Natural killer cell (primary cell): ENCODE data around the gene USE1. TPM values are rescaled to one million over a fixed set of nuclear protein-coding genes. Genes with fewer than 3 reads are reported as not detected.
A peak's percentile ranks its signal among the peaks of the same experiment; 100 is the strongest.
"Not testable (repeated sequence)": the region's sequence is repeated elsewhere in the genome, so short reads cannot be mapped to it uniquely, and the experiment has no call there.

Source experiments
- ATAC-seq, 3 donors: fragments of 150-1000 bp in 2 of 3; fragments of 200-7000 bp in 1 of 3; cut with Tn5 transposase; 1 replicate in 1 of 3; 2 replicates in 2 of 3; pipeline ENCODE4 v1.10.0; 2021; ENCODE audit warnings: mild to moderate bottlenecking in 2 of 3, moderate library complexity in 2 of 3
- DNase-seq, 2 donors: peaks; one replicate each; pipeline versions ENCODE4 v3.0.0 to v3.0.0-alpha.2; 2013 to 2021; ENCODE audit warnings: mixed read lengths in 1 of 2
- H3K27ac ChIP-seq: one replicate; pipeline ENCODE4 v1.5.1; 2013; ENCODE audit warnings: mild to moderate bottlenecking, low read length
- H3K27me3 ChIP-seq: one replicate; pipeline ENCODE4 v1.6.1; 2013; ENCODE audit warnings: low read length; ENCODE audit not compliant: control insufficient read depth, insufficient read depth
- H3K36me3 ChIP-seq: one replicate; pipeline ENCODE4 v1.6.1; 2013; ENCODE audit warnings: low read length; ENCODE audit not compliant: control insufficient read depth, insufficient read depth
- H3K4me1 ChIP-seq: one replicate; pipeline ENCODE4 v1.6.1; 2013; ENCODE audit warnings: low read length; ENCODE audit not compliant: control insufficient read depth, insufficient read depth
- H3K4me3 ChIP-seq: one replicate; pipeline ENCODE4 v1.5.1; 2013; ENCODE audit warnings: low read length
- H3K9me3 ChIP-seq: one replicate; pipeline ENCODE4 v1.6.1; 2013; ENCODE audit warnings: low read length; ENCODE audit not compliant: control insufficient read depth, insufficient read depth
- H3K27ac Mint-ChIP-seq, 2 donors: one replicate each; pipeline ENCODE4 v1.8.0; 2022; ENCODE audit warnings: mild to moderate bottlenecking in 2 of 2, mixed read lengths in 2 of 2, moderate library complexity in 1 of 2
- H3K27me3 Mint-ChIP-seq, 2 donors: one replicate each; pipeline ENCODE4 v1.8.0; 2022; ENCODE audit warnings: low read depth in 2 of 2, mixed read lengths in 2 of 2
- H3K36me3 Mint-ChIP-seq: one replicate; pipeline ENCODE4 v1.8.0; 2022; ENCODE audit warnings: mixed read lengths
- H3K4me1 Mint-ChIP-seq, 2 donors: one replicate each; pipeline ENCODE4 v1.8.0; 2022; ENCODE audit warnings: mixed read lengths in 2 of 2
- H3K4me3 Mint-ChIP-seq: one replicate; pipeline ENCODE4 v1.8.0; 2022; ENCODE audit warnings: mild to moderate bottlenecking, moderate library complexity, mixed read lengths
- H3K9me3 Mint-ChIP-seq, 2 donors: one replicate each; pipeline ENCODE4 v1.8.0; 2022; ENCODE audit warnings: mixed read lengths in 2 of 2
- CTCF ChIP-seq: fragments of 200-600 bp; IDR thresholded peaks from one replicate; pipeline ENCODE4 v1.8.0; 2022; ENCODE audit warnings: antibody characterized with exemption
- WGBS: methylation state at CpG from one replicate; pipeline ENCODE4 v1.1.7; 2013; ENCODE audit warnings: missing lambda C conversion rate; ENCODE audit not compliant: insufficient coverage; 5-methylcytosine and 5-hydroxymethylcytosine counted together
- intact Hi-C: fragments of 100-400 bp; cut with micrococcal nuclease; formaldehyde crosslinking; loops from one replicate; pipeline ENCODE4 v1.14.2; 2022
- total RNA-seq, 4 donors: library from RNA; stranded (reverse); fragments of 120-200 nt in 1 of 4; gene quantifications; one replicate each; pipeline versions ENCODE4 v1.2.3 to v1.2.4, GENCODE V29; 2013 to 2022

The USE1 gene
- total RNA-seq, 3 donors from 2014 or later (not counting 1 experiment from before 2014, with no cell fraction given): 16.4 to 21.1 (median 20.9) TPM

GRCh38 chr19:17184371-17184841 lies 30.8 kb upstream of the USE1 start:
- no peak for TF ChIP-seq CTCF
- Histone ChIP-seq H3K36me3 (peaks cover 44% of the 10 kb centered on the region), H3K4me3 (peak overlapping the region; percentile 2), H3K27me3 (no peaks in the 10 kb centered on the region), H3K4me1 (peaks cover 40% of the 10 kb centered on the region), H3K9me3 (no peaks in the 10 kb centered on the region), H3K27ac (peak overlapping the region; percentile 83)
- 16% methylated on average over 12 of the region's 12 CpGs for WGBS
- H3K4me1 Mint-ChIP-seq: peaks cover 26 to 30% of the 10 kb centered on the region in 2 donors
- DNase-seq (peak; percentile 58 to 78), ATAC-seq (peak; percentile 86 to 89 (median 88))
- H3K27ac Mint-ChIP-seq: peak overlapping the region; percentile 94 to 97
- H3K4me3 Mint-ChIP-seq: peak overlapping the region; percentile 94
- H3K27me3 Mint-ChIP-seq: no peaks in the 10 kb centered on the region
- intact Hi-C loops: loop anchor here (1.0 kb wide), 2 partner anchors 59 to 119 kb away; no protein-coding TSS in a partner anchor
- H3K36me3 Mint-ChIP-seq: no peaks in the 10 kb centered on the region
- no peaks in the 10 kb centered on the region for H3K9me3 Mint-ChIP-seq

- intact Hi-C loops: no loop called here
These were observed 29.6 kb upstream of the USE1 start for GRCh38 chr19:17185590-17185989.

GRCh38 chr19:17191736-17192135 lies 23.4 kb upstream of the USE1 start:
- ATAC-seq, H3K27me3 ChIP-seq, H3K9me3 ChIP-seq, H3K27me3 Mint-ChIP-seq, intact Hi-C loops, H3K27ac Mint-ChIP-seq, H3K36me3 Mint-ChIP-seq, H3K4me1 ChIP-seq, H3K4me3 Mint-ChIP-seq, H3K4me3 ChIP-seq, H3K9me3 Mint-ChIP-seq, H3K27ac ChIP-seq, DNase-seq, H3K4me1 Mint-ChIP-seq: not testable (repeated sequence)
- 76% methylated on average over 6 of the region's 6 CpGs for WGBS
- peaks cover 87% of the 10 kb centered on the region for H3K36me3 ChIP-seq

More at GRCh38 chr19:17185590-17185989, 29.6 kb upstream of the USE1 start:
- Mint-ChIP-seq H3K4me3 (peak overlapping the region; percentile 94), H3K4me1 (peaks cover 26 to 30% of the 10 kb centered on the region in 2 donors), H3K36me3 (no peaks in the 10 kb centered on the region), H3K27ac (peak overlapping the region; percentile 40 to 97), H3K9me3 (no peaks in the 10 kb centered on the region), H3K27me3 (no peaks in the 10 kb centered on the region)
- no peak for TF ChIP-seq CTCF
- DNase-seq: no peak
- Histone ChIP-seq H3K27ac (no peak overlapping the region), H3K4me1 (peaks cover 40% of the 10 kb centered on the region), H3K9me3 (no peaks in the 10 kb centered on the region), H3K27me3 (no peaks in the 10 kb centered on the region), H3K36me3 (peaks cover 55% of the 10 kb centered on the region), H3K4me3 (no peak overlapping the region)
- 76% methylated on average over 8 of the region's 8 CpGs for WGBS
- ATAC-seq: no peak

GRCh38 chr19:17192751-17193150 lies 22.4 kb upstream of the USE1 start:
- 98% methylated on average over 26 of the region's 26 CpGs for WGBS
- Mint-ChIP-seq H3K9me3 (no peaks in the 10 kb centered on the region), H3K36me3 (no peaks in the 10 kb centered on the region), H3K27ac (no peak overlapping the region), H3K27me3 (no peaks in the 10 kb centered on the region), H3K4me1 (peaks cover 0 to 11% of the 10 kb centered on the region in 2 donors), H3K4me3 (no peak overlapping the region)
- intact Hi-C loops: no loop called here
- Histone ChIP-seq H3K27ac (no peak overlapping the region), H3K4me1 (no peaks in the 10 kb centered on the region), H3K4me3 (no peak overlapping the region), H3K36me3 (peaks cover 84% of the 10 kb centered on the region), H3K9me3 (no peaks in the 10 kb centered on the region), H3K27me3 (no peaks in the 10 kb centered on the region)
- ATAC-seq (no peak), DNase-seq (no peak)
- no peak for TF ChIP-seq CTCF
